Heart left ventricle (tissue), 16 donors: ENCODE measurements around the gene RBM20. TPM values are rescaled to one million over a fixed set of nuclear protein-coding genes. Genes with fewer than 3 reads are reported as not detected.

Experiments used
- ATAC-seq, 4 donors: fragments of 200-7000 bp; cut with Tn5 transposase; one replicate each; pipeline ENCODE4 v1.9.1; 2020 to 2022; ENCODE audit warnings: moderate library complexity in 4 of 4, mild to moderate bottlenecking in 3 of 4, moderate number of reproducible peaks in 1 of 4
- DNase-seq, 5 donors: peaks; one replicate each; pipeline ENCODE4 v3.0.0-alpha.2; 2020
- H3K27ac ChIP-seq, 12 donors: fragments of 200-600 bp; sonication (generic) in 4 of 12; one replicate each; pipeline versions ENCODE4 v1.5.0 to v1.8.0; 2016 to 2022; ENCODE audit warnings: mild to moderate bottlenecking in 2 of 12
- H3K27me3 ChIP-seq, 9 donors: fragments of 200-600 bp; sonication (generic) in 2 of 9; one replicate each; pipeline versions ENCODE4 v1.5.1 to v1.8.0; 2016 to 2022; ENCODE audit warnings: mild to moderate bottlenecking in 3 of 9
- H3K36me3 ChIP-seq, 9 donors: fragments of 200-600 bp; sonication (generic) in 2 of 9; one replicate each; pipeline versions ENCODE4 v1.5.0 to v1.8.0; 2018 to 2022; ENCODE audit warnings: mild to moderate bottlenecking in 2 of 9
- H3K4me1 ChIP-seq, 12 donors: fragments of 200-600 bp; sonication (generic) in 4 of 12; one replicate each; pipeline versions ENCODE4 v1.5.0 to v1.8.0; 2016 to 2022; ENCODE audit warnings: mild to moderate bottlenecking in 3 of 12
- H3K4me3 ChIP-seq, 12 donors: fragments of 200-600 bp; sonication (generic) in 4 of 12; one replicate each; pipeline versions ENCODE4 v1.5.0 to v1.8.0; 2017 to 2022; ENCODE audit warnings: mild to moderate bottlenecking in 9 of 12, moderate library complexity in 4 of 12
- H3K9me3 ChIP-seq, 12 donors: fragments of 200-600 bp; sonication (generic) in 4 of 12; one replicate each; pipeline versions ENCODE4 v1.5.0 to v1.8.0; 2016 to 2022; ENCODE audit warnings: mild to moderate bottlenecking in 1 of 12
- POLR2A ChIP-seq, 2 donors: fragments of 450-650 bp; IDR thresholded peaks; one replicate each; pipeline ENCODE4 v1.6.1; 2017; ENCODE audit warnings: antibody characterized with exemption in 2 of 2, mild to moderate bottlenecking in 2 of 2, moderate library complexity in 2 of 2
- WGBS, 4 donors: extraction: QIAGEN DNeasy Blood & Tissue Kit in 2 of 4; methylation state at CpG; one replicate each; pipeline versions ENCODE4 v1.1.5 to v1.1.7; 2013 to 2018; 5-methylcytosine and 5-hydroxymethylcytosine counted together
- intact Hi-C, 10 donors: fragments of 100-400 bp; cut with DNase I; formaldehyde crosslinking; loops; one replicate each; pipeline versions ENCODE4 v1.11.1 to v1.14.2; 2022
- polyA plus RNA-seq, 2 donors: library from polyadenylated mRNA; stranded (reverse); fragments of 200-250 nt; gene quantifications; one replicate each; pipeline ENCODE4 v1.2.3, GENCODE V29; 2013
- total RNA-seq, 9 donors: library from RNA; depleted of rRNA in 2 of 9; stranded (reverse); fragments of >200 nt in 2 of 9; fragmentation: NEBNext Ultra II Directional in 3 of 9; extraction: Animal tissue kit (Norgen Biotek cat#: 25700) in 3 of 9; gene quantifications; one replicate each; pipeline versions ENCODE4 v1.1.0 to v1.2.4, GENCODE V29; 2016 to 2023
- TF ChIP-seq, protein P1 (sequence below), 12 donors: fragments of 200-600 bp; sonication (generic) in 4 of 12; IDR thresholded peaks; one replicate each; pipeline versions ENCODE4 v1.5.0 to v1.8.0; 2018 to 2022; ENCODE audit warnings: antibody characterized with exemption in 12 of 12, mild to moderate bottlenecking in 5 of 12
- donor health status: ischemic (EF 13 %, LVEDD 7.1; RV severe dilation, severe dysfunction).
- donor health status: healthy with polysubstance abuse.
- donor health status: DM: no; HTN: yes; CAD: no.
- donor health status: DM: no; HTN: no; CAD: no.
- donor health status: ischemic (EF 25% LVEDD 6.9; RV normal size, moderate dysfunction).
- donor health status: ischemic (EF 25% LVEDD 5.7; RV mildly dilated, moderate dysfunction).
- donor health status: healthy.
- donor health status: DM: yes; HTN: yes; CAD: no.
- donor health status: ischemic (EF 35%, LVEDD 5.7; RV mildly dilated, moderate dysfunction).
- donor health status: nonischemic (EF 11% LVEDD 7.7; RV severe dilation, severe dysfunction).
- donor health status: DM: yes; HTN: yes; CAD: no.
- donor health status: PGD.
- donor health status: ischemic (EF 29% LVEDD 5.4; RV normal size, mild dysfunction).
- donor health status: nonischemic (EF 23%, LVEDD 6.1; RV moderate dilation, normal function).

RBM20 gene
- total and polyA plus RNA-seq, 11 donors, result 29.9 to 152 (median 91.2) TPM

- intact Hi-C loops, result no loop called here
- Histone ChIP-seq H3K9me3 (no peaks in the 10 kb centered on the region), H3K4me3 (no peak overlapping the region), H3K27me3 (no peaks in the 10 kb centered on the region), H3K27ac (peak overlapping the region in 4 of 12 donors; percentile 20 to 78 (median 32)), H3K4me1 (peaks cover 0 to 92% (median 34%) of the 10 kb centered on the region in 12 donors), H3K36me3 (no peaks in the 10 kb centered on the region)
- DNase-seq (no peak), ATAC-seq (peak in 1 of 4 donors; percentile 6)
- TF ChIP-seq POLR2A (IDR thresholded peaks at IDR 0.05), result no peak
- TF ChIP-seq, protein P1, sequence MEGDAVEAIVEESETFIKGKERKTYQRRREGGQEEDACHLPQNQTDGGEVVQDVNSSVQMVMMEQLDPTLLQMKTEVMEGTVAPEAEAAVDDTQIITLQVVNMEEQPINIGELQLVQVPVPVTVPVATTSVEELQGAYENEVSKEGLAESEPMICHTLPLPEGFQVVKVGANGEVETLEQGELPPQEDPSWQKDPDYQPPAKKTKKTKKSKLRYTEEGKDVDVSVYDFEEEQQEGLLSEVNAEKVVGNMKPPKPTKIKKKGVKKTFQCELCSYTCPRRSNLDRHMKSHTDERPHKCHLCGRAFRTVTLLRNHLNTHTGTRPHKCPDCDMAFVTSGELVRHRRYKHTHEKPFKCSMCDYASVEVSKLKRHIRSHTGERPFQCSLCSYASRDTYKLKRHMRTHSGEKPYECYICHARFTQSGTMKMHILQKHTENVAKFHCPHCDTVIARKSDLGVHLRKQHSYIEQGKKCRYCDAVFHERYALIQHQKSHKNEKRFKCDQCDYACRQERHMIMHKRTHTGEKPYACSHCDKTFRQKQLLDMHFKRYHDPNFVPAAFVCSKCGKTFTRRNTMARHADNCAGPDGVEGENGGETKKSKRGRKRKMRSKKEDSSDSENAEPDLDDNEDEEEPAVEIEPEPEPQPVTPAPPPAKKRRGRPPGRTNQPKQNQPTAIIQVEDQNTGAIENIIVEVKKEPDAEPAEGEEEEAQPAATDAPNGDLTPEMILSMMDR (IDR thresholded peaks at IDR 0.05), result no peak
These were observed 70.2 kb downstream of the RBM20 start for GRCh38 chr10:110714356-110714755.

- H3K27ac ChIP-seq, result peak overlapping the region in 10 of 12 donors; percentile 0 to 64 (median 47)
- TF ChIP-seq, protein P1 (IDR thresholded peaks at IDR 0.05), result no peak
- no peak for TF ChIP-seq POLR2A (IDR thresholded peaks at IDR 0.05)
- peaks cover 0 to 95% (median 34%) of the 10 kb centered on the region in 12 donors for H3K4me1 ChIP-seq
- no peaks in the 10 kb centered on the region for H3K27me3 ChIP-seq
- ATAC-seq (peak; percentile 51 to 77 (median 66)), DNase-seq (peak in 3 of 5 donors; percentile 53 to 68 (median 62))
- intact Hi-C loops, result no loop called here
- H3K36me3 ChIP-seq, result peaks cover 0 to 3% (median 0%) of the 10 kb centered on the region in 9 donors
- WGBS, 4 donors, result 20 to 40% (median 31%) methylated on average over 4 of the region's 4 CpGs
- no peak overlapping the region for H3K4me3 ChIP-seq
- H3K9me3 ChIP-seq, result no peaks in the 10 kb centered on the region
These were observed 73.8 kb downstream of the RBM20 start for GRCh38 chr10:110717781-110718589.

DNA sequence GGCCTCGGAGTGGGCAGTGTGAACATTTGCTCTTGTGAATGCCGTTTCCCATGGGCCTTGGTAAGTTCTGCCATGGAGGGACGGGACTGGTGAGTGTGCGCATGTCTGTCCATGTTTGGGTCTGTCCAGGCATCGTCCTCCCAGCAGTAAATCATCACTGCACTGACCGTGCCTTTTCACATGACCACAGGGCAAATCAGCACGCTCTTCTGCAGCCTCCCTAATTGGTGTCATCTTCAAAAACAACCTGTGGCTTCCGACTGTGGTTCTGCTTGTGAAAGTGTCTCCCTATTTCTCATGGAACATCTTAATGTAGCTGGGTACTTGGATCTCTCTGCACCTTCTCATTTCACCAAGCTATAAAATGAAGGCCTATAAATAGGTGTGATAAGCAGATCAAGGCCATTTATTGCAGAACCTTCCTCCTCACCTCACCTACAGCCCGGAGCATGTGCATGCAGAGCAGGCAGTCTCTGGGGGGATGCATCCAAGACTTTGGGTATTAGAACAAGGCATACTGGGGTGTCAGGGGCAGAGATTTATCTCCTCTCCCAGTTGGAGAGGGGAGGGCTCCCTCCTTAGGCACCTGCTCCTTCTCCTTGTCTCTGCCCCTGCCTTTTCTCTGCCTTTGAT lies 77.4 kb downstream of the RBM20 start:
- WGBS, 4 donors, result 53 to 72% (median 62%) methylated on average over 9 of the region's 9 CpGs
- no peaks in the 10 kb centered on the region for H3K27me3 ChIP-seq
- DNase-seq, result no peak
- peaks cover 0 to 3% (median 0%) of the 10 kb centered on the region in 9 donors for H3K36me3 ChIP-seq
- TF ChIP-seq POLR2A (IDR thresholded peaks at IDR 0.05), result no peak
- TF ChIP-seq, protein P1 (IDR thresholded peaks at IDR 0.05), result no peak
- peak overlapping the region in 6 of 12 donors; percentile 1 to 84 (median 47) for H3K27ac ChIP-seq
- intact Hi-C loops, result no loop called here
- no peak for ATAC-seq
- H3K9me3 ChIP-seq, result no peaks in the 10 kb centered on the region
- peaks cover 0 to 96% (median 43%) of the 10 kb centered on the region in 12 donors for H3K4me1 ChIP-seq
- H3K4me3 ChIP-seq, result no peak overlapping the region

DNA sequence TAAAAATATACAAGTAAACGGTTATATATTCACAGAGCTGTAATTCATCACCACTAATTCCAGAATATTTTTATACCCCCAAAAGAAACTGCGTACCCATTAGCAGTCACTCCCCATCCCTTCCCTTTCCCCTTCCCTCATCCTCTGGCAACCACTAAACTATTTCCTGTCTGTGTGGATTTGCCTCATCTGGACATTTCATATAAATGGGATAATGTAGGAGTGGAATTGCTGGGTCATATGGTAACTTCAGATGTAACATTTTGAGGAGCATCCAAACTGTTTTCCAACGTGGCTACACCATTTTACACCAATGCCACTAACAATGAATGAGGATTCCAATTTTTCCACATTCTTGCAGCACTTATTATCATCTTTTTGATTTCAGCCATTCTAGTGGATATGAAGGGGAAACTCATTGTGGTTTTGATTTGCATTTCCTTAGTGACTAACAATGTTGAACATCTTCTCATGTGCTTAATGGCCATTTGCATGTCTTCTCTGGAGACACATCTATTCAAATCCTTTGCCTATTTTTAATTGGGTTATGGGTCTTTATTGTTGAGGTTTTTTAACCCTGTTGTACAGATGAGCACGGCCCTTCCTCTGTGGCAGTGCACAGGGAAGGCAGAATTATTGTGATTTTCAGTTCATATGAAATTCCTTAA lies 79.2 kb downstream of the RBM20 start:
- ATAC-seq, result no peak
- Histone ChIP-seq H3K9me3 (no peaks in the 10 kb centered on the region), H3K27me3 (no peaks in the 10 kb centered on the region), H3K36me3 (peaks cover 0 to 3% (median 0%) of the 10 kb centered on the region in 9 donors), H3K4me3 (no peak overlapping the region), H3K4me1 (peaks cover 0 to 87% (median 35%) of the 10 kb centered on the region in 12 donors), H3K27ac (peak overlapping the region in 7 of 12 donors; percentile 23 to 84 (median 74))
- no peak for DNase-seq
- 51 to 64% (median 59%) methylated on average over 4 of the region's 4 CpGs for WGBS, 4 donors
- TF ChIP-seq, protein P1 (IDR thresholded peaks at IDR 0.05), result no peak
- TF ChIP-seq POLR2A (IDR thresholded peaks at IDR 0.05), result no peak
- intact Hi-C loops, result no loop called here
